Ovary (tissue), 9 donors: ENCODE results near the gene RHO. TPM values are rescaled to one million over a fixed set of nuclear protein-coding genes. Genes with fewer than 3 reads are reported as not detected.

Experiments
- DNase-seq, 5 donors: peaks; one replicate each; pipeline ENCODE4 v3.0.0-alpha.2; 2019 to 2020
- H3K27ac ChIP-seq, 2 donors: fragments of 200-600 bp; one replicate each; pipeline versions ENCODE4 v1.5.1 to v1.8.0; 2019 to 2022
- H3K27me3 ChIP-seq: fragments of 200-600 bp; one replicate; pipeline ENCODE4 v1.8.0; 2022
- H3K36me3 ChIP-seq: fragments of 200-600 bp; sonication (generic); one replicate; pipeline ENCODE4 v1.5.1; 2019
- H3K4me1 ChIP-seq: one replicate; pipeline ENCODE4 v1.8.1; 2013; ENCODE audit warnings: mild to moderate bottlenecking, moderate library complexity; ENCODE audit not compliant: insufficient read depth
- H3K4me3 ChIP-seq: fragments of 200-600 bp; sonication (generic); one replicate; pipeline ENCODE4 v1.5.1; 2017
- H3K9me3 ChIP-seq, 2 donors: fragments of 200-600 bp in 1 of 2; sonication (generic) in 1 of 2; one replicate each; pipeline versions ENCODE4 v1.5.1 to v1.8.1; 2013 to 2019; ENCODE audit warnings: mild to moderate bottlenecking in 1 of 2, moderate library complexity in 1 of 2
- EP300 ChIP-seq: sonication (generic); formaldehyde crosslinking; IDR thresholded peaks from one replicate; pipeline ENCODE4 v1.6.1; 2017; ENCODE audit warnings: antibody characterized with exemption
- POLR2A ChIP-seq: fragments of 450-650 bp; IDR thresholded peaks from one replicate; pipeline ENCODE4 v1.6.1; 2017; ENCODE audit warnings: antibody characterized with exemption, mild to moderate bottlenecking, moderate library complexity
- WGBS, 3 donors: extraction: QIAGEN DNeasy Blood & Tissue Kit in 1 of 3; methylation state at CpG; one replicate each; pipeline versions ENCODE4 v1.1.5 to v1.1.7; 2013 to 2017; 5-methylcytosine and 5-hydroxymethylcytosine counted together
- intact Hi-C, 4 donors: fragments of 100-400 bp; cut with DNase I; formaldehyde crosslinking; loops; one replicate each; pipeline versions ENCODE4 v1.11.0 to v1.15.1; 2022 to 2023
- polyA plus RNA-seq, 2 donors: library from polyadenylated mRNA; stranded (reverse); fragments of 200-250 nt in 1 of 2; fragments of 350-450 nt in 1 of 2; fragmentation: Illumina TruSeq in 1 of 2; extraction: RNeasy Lipid Tissue Mini Kit (QIAGEN cat#74804) in 1 of 2; gene quantifications; one replicate each; pipeline ENCODE4 v1.2.3, GENCODE V29; 2013 to 2014
- total RNA-seq, 7 donors: library from RNA; depleted of rRNA in 2 of 7; stranded (reverse); fragments of >200 nt in 2 of 7; fragmentation: NEBNext Ultra II Directional in 3 of 7; extraction: Animal tissue kit (Norgen Biotek cat#: 25700) in 3 of 7; gene quantifications; one replicate each; pipeline versions ENCODE4 v1.1.0 to v1.2.4, GENCODE V29; 2016 to 2023
- TF ChIP-seq, protein P1 (sequence below), 3 donors: fragments of 450-650 bp in 2 of 3; fragments of 200-600 bp in 1 of 3; IDR thresholded peaks; one replicate each; pipeline versions ENCODE4 v1.5.1 to v1.8.0; 2016 to 2022; ENCODE audit warnings: antibody characterized with exemption in 3 of 3, mild to moderate bottlenecking in 1 of 3
- donor health status: DM: no; HTN: no; CAD: no; lungs with moderate emphysema.
- donor health status: DM: no; HTN: no; CAD: no.
- donor health status: Bipolar disorder and iron deficiency.
- donor health status: DM: yes; HTN: yes; CAD: no.
- donor health status: DM: no; HTN: no; CAD: no.
- donor health status: DM: yes; HTN: yes; CAD: no.

RHO gene
- total and polyA plus RNA-seq, 9 donors: 0.13 to 0.24 TPM; not detected in 7

DNA sequence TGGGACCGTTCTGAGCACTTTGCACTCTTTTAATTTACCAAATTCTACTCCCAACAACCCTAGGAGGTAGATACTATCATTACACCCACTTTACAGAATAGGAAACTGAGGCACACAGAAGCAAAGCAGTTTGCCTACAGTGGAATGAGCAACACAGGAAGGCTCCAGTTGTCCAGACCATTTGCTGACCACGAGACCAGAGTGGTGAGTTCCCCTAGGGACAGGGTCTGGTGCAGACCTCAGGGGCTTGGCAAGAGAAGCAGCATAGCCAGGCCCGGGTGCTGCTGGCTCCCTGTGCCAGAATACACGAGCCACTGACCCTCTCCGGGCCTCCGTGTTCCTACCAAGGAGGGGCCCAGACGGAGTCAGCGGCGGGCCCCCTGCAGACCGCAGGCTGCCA lies 51.6 kb downstream of the RHO start:
- DNase-seq: no peak
- TF ChIP-seq, protein P1, sequence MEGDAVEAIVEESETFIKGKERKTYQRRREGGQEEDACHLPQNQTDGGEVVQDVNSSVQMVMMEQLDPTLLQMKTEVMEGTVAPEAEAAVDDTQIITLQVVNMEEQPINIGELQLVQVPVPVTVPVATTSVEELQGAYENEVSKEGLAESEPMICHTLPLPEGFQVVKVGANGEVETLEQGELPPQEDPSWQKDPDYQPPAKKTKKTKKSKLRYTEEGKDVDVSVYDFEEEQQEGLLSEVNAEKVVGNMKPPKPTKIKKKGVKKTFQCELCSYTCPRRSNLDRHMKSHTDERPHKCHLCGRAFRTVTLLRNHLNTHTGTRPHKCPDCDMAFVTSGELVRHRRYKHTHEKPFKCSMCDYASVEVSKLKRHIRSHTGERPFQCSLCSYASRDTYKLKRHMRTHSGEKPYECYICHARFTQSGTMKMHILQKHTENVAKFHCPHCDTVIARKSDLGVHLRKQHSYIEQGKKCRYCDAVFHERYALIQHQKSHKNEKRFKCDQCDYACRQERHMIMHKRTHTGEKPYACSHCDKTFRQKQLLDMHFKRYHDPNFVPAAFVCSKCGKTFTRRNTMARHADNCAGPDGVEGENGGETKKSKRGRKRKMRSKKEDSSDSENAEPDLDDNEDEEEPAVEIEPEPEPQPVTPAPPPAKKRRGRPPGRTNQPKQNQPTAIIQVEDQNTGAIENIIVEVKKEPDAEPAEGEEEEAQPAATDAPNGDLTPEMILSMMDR (IDR thresholded peaks at IDR 0.05): no peak
- TF ChIP-seq POLR2A: no peak
- TF ChIP-seq EP300: no peak
- no peaks in the 10 kb centered on the region for H3K36me3 ChIP-seq
- intact Hi-C loops: no loop called here
- no peaks in the 10 kb centered on the region for H3K27me3 ChIP-seq
- H3K4me1 ChIP-seq: no peaks in the 10 kb centered on the region
- H3K9me3 ChIP-seq: no peaks in the 10 kb centered on the region
- WGBS, 3 donors: 76 to 92% (median 86%) methylated on average over 8 to 10 of the region's 10 CpGs
- H3K27ac ChIP-seq: no peak overlapping the region
- H3K4me3 ChIP-seq: no peak overlapping the region

GRCh38 chr3:129581623-129582022 lies 53.2 kb downstream of the RHO start:
- WGBS, 3 donors: 83 to 93% (median 91%) methylated on average over 8 of the region's 8 CpGs
- Histone ChIP-seq H3K4me1 (no peaks in the 10 kb centered on the region), H3K9me3 (no peaks in the 10 kb centered on the region), H3K36me3 (no peaks in the 10 kb centered on the region), H3K4me3 (no peak overlapping the region), H3K27ac (no peak overlapping the region), H3K27me3 (no peaks in the 10 kb centered on the region)
- DNase-seq: no peak
- intact Hi-C loops: no loop called here
- TF ChIP-seq POLR2A (no peak), EP300 (no peak)
- TF ChIP-seq, protein P1 (IDR thresholded peaks at IDR 0.05): no peak

- Histone ChIP-seq H3K27me3 (no peaks in the 10 kb centered on the region), H3K9me3 (no peaks in the 10 kb centered on the region), H3K4me3 (no peak overlapping the region), H3K27ac (no peak overlapping the region), H3K36me3 (no peaks in the 10 kb centered on the region), H3K4me1 (no peaks in the 10 kb centered on the region)
- intact Hi-C loops: no loop called here
- no peak for DNase-seq
- no peak for TF ChIP-seq EP300
- no peak for TF ChIP-seq POLR2A
- TF ChIP-seq, protein P1 (IDR thresholded peaks at IDR 0.05): no peak
- 87 to 95% (median 89%) methylated on average over 5 of the region's 5 CpGs for WGBS, 3 donors
These were observed 54.4 kb downstream of the RHO start for GRCh38 chr3:129582799-129583198.

DNA sequence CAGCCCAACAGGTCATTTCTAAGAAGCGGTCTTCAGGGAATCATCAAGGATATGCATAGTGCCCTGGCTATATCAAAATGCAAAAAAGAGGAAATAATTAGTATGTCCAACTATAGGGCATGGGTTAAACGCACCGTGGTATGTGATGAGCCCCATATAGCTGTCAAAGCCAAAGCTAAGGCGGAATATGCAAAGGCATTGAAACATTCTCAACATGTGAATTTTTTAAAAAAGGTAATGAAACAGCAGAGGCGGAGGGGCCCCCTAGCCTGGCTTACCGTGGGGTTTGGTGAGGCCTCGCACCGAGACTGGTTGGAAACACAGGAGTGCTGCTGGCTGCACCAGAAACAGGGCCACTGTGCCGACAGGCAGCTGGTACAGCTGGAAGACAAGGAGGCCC lies 54.9 kb downstream of the RHO start:
- H3K27me3 ChIP-seq: no peaks in the 10 kb centered on the region
- no peak for DNase-seq
- no peaks in the 10 kb centered on the region for H3K4me1 ChIP-seq
- H3K9me3 ChIP-seq: no peaks in the 10 kb centered on the region
- no peak overlapping the region for H3K27ac ChIP-seq
- H3K36me3 ChIP-seq: no peaks in the 10 kb centered on the region
- no peak overlapping the region for H3K4me3 ChIP-seq
- intact Hi-C loops: no loop called here
- WGBS, 3 donors: 89 to 94% (median 91%) methylated on average over 9 of the region's 9 CpGs
- no peak for TF ChIP-seq EP300
- TF ChIP-seq, protein P1 (IDR thresholded peaks at IDR 0.05): no peak
- no peak for TF ChIP-seq POLR2A

GRCh38 chr3:129584631-129585030 lies 56.2 kb downstream of the RHO start:
- WGBS, 3 donors: 66 to 93% (median 86%) methylated on average over 3 of the region's 3 CpGs
- DNase-seq: no peak
- TF ChIP-seq, protein P1 (IDR thresholded peaks at IDR 0.05): no peak
- no peak for TF ChIP-seq EP300
- no peak for TF ChIP-seq POLR2A
- H3K36me3 ChIP-seq: no peaks in the 10 kb centered on the region
- H3K27ac ChIP-seq: no peak overlapping the region
- no peak overlapping the region for H3K4me3 ChIP-seq
- no peaks in the 10 kb centered on the region for H3K9me3 ChIP-seq
- H3K27me3 ChIP-seq: no peaks in the 10 kb centered on the region
- no peaks in the 10 kb centered on the region for H3K4me1 ChIP-seq
- intact Hi-C loops: no loop called here
